SIG-M5 treated with dmso at 0.1 percent for 504 hours (cell line): ENCODE results near the gene CACNG6.
A peak's percentile ranks its signal among the peaks of the same experiment; 100 is the strongest.

ENCODE experiments used
- DNase-seq: peaks from one replicate; lab custom pipeline; 2025; ENCODE audit not compliant: unreplicated experiment; lab: John Stamatoyannopoulos, UW

Gene CACNG6

GRCh38 chr19:53966931-53967330, 24.5 kb upstream of the CACNG6 start:
- no peak for DNase-seq

GRCh38 chr19:53969366-53969765, 22.1 kb upstream of the CACNG6 start:
- no peak for DNase-seq

GRCh38 chr19:53971673-53972072, 19.8 kb upstream of the CACNG6 start:
- peak; percentile 43 for DNase-seq

DNA sequence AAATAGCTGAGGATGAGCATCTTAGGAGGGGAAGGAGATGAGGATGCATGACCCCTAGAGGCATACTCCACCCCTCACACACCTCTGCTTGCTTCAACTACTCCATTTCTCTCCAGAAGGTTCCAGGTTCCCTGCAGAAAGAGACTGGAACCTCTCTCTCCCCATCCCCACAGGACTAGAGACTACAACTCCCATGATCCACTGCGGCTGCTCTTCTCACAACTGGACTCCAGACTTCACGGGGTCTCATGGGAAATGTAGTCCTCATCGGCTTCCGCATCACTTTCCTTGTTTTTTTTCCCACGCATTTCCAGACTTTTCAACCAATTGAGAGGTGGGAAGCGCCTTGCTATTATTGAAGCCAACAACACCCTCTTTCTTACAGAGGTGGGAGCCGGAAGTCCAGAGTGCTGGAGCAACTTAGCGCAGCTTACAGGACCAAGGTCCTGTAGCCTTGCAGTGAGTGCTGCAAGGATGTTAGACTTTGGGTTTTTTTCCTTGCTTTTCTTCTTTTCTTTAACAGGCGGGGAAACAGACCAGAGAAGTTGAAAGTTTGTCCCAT, 13.9 kb upstream of the CACNG6 start:
- DNase-seq: peak; percentile 59

DNA sequence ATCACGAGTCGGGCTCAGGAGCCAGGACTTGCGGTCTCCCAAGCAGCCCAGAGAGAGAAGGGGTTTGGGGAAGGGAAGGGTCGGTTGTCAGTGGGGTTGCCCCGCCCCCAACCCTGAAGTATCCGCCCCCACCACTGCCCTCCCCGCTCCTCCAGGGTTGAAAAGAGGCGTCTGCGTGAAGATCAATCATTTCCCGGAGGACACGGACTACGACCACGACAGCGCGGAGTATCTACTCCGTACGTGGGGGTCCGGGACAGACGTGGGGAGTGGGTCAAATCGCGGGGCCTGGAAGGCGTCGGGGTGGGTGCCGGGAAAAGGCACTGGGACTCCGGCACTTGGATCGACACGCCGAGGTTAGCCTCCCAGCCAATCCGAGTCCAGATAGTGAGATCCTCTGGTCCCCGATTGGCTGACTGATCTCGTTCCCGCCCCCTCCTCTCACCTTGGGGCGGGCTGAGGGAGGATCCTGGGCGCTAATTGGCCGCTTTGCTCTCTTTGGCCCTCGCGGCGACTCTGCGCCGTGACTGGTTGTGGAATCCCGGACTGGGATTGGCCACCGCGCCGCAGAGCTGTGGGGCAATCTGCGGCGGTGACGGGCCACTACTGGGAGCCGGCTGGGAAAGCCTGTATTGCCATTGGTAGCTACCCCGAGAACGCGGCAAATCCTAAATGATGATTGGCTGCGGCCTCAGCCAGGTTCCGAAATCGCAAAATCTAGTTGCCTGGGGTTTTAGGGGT, 13.3 kb upstream of the CACNG6 start:
- DNase-seq: no peak

DNA sequence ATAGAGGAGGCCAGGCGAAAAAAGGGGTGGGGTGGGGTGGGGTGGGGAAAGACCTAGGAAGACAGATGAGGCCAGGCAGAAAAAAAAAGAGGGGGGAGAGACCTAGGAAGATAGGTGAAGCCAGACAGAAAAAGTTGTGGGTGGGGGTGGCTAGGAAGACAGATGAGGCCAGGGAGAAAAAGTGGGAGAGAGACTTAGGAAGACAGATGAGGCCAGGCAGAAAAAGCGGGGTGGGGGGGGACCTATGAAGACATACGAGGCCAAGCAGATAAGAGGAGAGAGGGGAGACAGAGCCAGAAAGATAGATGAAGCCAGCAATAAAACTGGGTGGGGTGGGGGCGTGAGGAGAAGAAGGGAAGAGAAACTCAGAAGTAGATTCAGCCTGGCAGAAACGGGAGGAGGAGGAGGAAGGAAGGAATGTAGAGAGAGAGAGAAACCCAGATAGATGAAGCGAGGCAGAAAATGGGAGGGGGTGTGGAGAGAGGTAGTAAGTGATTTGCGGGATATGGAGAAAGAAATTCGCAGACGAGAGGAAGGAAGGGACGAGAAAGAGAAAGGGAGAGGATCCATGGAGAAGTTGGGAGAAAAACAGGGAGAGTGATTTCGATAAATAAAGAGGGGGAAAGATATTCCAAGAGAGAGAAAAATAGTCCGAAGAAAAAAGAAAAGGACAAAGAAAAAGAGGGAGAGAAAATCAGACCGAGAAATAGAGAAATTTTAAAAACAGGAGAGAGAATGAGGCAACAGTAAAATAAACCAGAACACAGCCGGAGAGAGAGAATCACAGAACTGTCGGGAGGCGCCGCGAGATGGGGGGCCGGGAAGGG, 12.2 kb upstream of the CACNG6 start:
- DNase-seq: no peak

DNA sequence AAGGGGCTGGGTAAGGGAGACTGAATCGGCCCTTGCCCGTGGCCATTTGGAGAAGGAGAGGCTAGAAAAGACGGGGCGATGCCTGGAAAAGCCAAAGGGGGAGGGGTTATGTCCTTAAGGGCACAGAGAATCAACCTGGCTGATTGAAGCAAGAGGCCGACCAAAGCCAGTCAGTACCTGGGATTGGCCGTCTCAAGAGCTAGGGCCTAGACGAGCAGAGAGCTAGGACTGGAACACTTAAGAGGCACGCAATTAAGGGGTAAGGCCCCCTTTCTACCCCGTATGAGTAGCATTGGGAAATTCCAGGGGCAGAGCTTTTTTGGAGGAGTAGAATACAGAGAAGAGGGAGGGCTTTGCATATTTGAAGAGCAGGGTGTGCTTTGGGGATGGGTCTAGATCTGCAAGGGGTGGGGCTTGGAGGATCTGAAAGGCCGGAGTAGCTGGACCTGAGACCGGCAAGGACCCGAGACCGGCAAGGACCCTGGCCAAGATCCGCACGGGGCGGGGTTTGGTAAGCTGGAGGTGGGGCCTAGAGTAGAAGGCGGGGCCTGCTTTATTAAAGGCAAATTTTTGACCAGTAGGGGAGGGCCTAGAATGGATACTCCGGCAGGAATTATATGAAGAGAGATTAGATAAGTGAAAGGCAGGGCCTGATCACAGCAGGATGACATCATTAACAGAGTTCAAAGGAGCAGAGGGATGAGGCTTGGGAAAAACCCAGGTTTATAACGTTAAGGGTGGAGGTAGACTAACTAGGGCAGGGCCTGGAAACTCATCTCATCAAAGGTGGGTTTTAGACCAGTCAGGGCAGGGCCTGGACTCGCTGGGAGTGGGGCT, 10.7 kb upstream of the CACNG6 start:
- DNase-seq: no peak

GRCh38 chr19:53981376-53981951, 10.0 kb upstream of the CACNG6 start:
- DNase-seq: no peak

- DNase-seq: no peak
These were observed 9.4 kb upstream of the CACNG6 start for GRCh38 chr19:53982001-53982451.

DNA sequence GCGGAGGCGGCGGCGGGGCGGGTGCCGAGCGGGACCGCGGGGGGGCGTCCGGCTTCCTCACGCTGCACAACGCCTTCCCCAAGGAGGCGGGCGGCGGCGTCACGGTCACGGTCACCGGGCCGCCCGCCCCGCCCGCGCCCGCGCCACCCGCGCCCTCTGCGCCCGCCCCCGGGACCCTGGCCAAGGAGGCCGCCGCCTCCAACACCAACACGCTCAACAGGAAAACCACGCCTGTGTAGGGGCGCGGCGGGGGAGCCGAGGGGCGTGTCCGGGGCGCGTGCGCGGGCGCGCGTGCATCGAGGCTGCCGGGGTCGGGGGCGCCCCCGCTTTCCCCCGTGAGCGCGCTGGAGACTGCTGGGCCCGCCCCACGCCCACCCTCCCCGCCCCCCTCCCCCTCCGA, 8.8 kb upstream of the CACNG6 start:
- DNase-seq: no peak

- no peak for DNase-seq
These were observed 7.8 kb upstream of the CACNG6 start for GRCh38 chr19:53983457-53984289.

DNA sequence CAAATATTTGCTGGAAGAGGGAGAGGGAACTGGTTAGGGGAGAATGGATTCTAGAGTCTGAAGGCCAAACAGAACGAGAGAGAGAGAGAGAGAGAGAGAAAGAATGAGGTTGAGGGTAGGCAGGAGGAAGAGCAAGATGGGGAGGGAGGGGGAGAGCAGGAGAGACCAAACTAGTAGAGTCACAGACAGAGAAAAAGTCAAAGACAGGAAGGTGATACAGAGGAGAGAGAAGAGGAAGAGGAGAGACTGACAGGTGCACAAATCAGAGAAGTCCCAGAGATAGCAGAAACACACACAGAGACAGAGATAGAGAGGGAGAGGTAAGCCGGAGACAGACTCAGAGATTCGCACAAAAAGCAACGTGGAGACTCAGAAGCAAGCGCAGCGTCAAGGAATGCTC, 5.6 kb upstream of the CACNG6 start:
- no peak for DNase-seq

- no peak for DNase-seq
These were observed 2.5 kb upstream of the CACNG6 start for GRCh38 chr19:53988981-53989380.

DNA sequence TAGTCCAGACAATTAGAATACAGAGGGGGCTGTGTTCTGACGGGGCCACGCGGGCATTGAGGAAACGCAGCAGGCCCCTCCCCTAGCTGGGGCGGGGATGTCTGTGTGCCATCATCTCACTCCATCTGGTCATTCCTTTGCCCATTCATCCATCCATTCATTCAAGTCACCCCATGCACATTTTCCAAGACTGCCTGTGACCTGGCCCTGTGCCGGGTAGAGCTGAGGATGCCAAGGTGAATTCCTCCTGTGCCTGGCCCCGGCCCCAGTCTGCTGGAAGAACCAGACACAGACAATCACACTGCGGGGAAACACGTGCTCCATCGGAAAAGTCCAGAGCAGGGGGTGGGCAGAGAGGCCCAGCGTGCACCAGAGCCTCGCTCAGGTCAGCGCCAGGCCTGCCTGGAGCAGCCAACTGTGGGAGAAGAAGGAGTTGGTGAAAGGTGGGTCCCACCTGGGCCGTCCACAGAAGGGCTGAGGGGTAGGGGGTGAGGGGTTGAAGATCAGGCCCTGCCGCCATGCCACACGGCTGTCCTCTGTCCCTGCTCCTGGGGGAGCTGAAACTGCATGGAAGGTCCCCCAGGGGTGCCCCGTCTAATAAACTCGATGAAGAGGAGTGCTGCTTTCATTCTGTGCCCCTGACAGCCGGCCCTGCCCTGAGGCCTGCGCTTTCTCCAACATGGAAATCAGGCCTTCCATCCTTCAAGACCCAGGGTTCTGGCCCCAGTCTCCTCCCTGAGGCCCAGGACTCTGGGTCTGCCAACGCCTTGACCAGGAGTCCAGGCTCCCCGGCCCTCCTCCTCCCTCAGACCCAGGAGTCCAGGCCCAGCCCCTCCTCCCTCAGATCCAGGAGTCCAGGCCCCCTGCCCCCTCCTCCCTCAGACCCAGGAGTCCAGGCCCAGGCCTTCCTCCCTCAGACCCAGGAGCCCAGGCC, 1.6 kb upstream of the CACNG6 start:
- no peak for DNase-seq

- DNase-seq: no peak
These were observed 774 bp downstream of the CACNG6 start for GRCh38 chr19:53992211-53992610.

DNA sequence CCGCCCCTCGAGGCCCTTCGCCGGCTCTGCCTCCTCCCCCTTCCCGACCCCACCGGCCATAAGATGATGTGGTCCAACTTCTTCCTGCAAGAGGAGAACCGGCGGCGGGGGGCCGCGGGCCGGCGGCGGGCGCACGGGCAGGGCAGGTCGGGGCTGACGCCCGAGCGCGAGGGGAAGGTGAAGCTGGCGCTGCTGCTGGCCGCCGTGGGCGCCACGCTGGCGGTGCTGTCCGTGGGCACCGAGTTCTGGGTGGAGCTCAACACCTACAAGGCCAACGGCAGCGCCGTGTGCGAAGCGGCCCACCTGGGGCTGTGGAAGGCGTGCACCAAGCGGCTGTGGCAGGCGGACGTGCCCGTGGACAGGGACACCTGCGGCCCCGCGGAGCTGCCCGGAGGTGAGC, 1.4 kb downstream of the CACNG6 start:
- no peak for DNase-seq

DNA sequence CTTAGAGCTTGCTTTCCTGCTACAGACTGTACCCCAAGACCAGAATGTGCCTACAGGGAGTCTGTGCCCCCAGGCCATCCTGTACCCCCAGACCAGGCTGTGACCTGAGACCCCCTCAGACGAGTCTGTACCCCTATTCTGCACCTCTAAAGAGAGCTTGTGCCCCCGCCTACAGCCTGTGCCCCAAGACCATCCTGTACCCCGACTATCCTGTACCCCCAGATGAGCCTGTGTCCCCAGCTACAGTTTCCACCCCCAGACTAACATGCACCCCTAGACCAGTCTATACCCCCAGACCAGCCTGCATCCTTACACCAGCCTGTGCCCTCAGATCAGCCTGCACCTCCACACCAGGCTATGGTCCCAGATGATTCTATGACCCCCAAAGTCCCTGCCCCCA, 2.0 kb downstream of the CACNG6 start:
- no peak for DNase-seq

DNA sequence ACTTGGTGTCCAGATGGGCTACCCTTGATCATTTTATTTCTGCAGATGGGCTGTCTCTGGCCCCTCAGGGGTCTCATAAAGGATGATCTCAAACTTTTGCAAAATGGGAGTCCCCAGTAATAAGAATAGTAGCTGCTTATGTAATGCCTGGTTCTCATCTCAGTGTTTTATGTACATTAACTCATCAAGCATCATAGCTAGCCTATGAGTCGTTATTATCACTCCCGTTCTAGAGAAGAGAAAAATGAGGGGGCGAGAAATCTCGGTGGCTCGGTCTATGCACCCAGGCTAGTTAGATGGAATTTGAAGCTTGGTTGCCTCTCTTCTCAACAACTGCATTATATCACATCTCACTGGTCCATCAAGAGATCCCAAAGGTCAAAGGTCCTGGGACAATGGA, 3.4 kb downstream of the CACNG6 start:
- no peak for DNase-seq

DNA sequence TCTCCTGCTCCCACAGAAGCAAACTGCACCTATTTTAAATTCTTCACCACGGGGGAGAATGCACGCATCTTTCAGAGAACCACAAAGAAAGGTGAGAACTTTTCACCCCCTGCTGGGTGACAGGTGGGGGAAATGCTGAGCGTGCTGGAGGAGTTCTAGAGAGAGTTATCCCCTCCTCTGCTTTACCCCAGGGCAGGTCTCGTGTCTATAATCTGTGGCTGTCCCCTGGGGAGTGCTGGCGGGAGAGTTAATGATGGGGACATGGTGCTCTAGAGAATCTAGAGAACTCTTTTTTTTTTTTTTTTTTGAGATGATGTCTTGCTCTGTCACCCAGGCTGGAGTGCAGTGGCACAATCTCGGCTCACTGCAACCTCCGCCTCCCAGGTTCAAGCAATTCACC, 6.8 kb downstream of the CACNG6 start:
- DNase-seq: no peak
